ENCODE data around the gene ANKS1B. TPM values are rescaled to one million over a fixed set of nuclear protein-coding genes. Genes with fewer than 3 reads are reported as not detected.

Gene ANKS1B
- total RNA-seq, 1 experiment from 2014 or later = 0.54 TPM

DNA sequence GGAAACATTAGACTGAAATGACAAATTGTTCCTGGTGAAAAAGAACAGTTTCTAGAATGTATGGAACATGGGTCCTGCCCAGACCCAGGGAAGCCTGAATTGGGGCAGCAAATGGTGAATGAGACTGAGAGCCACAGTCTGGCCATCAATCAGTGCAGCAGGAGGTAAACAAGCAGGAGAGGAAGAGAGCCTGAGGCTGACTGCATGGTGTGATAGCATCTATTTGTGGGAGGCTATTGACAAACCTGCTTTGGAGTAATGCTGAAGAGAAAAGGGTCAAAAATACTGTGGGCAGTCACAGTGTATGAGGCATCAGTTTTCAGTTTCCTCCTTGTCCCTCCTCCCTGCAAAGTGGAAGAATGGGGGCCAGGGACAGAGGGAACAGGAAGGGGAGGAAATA, 136.8 kb downstream of the ANKS1B start:
- intact Hi-C loops (cut with micrococcal nuclease) = no loop called here
- ChIA-PET POLR2A (no interaction called here), RAD21 (ENCODE audit: low non-redundant PET in 1 of 2, low total read pairs in 2 of 2, uncharacterized antibody in 2 of 2, unreplicated experiment in 2 of 2) (no interaction called here), CTCF (no interaction called here)
- H3K79me2 ChIP-seq (ENCODE audit: insufficient read depth, low read length) = no peaks in the 10 kb centered on the region
- H3K4me2 ChIP-seq (ENCODE audit: low read length) = no peak overlapping the region
- no peaks in the 10 kb centered on the region for H3K9me3 ChIP-seq (ENCODE audit: control insufficient read depth in 1 of 2, insufficient read depth in 1 of 2, low read depth in 1 of 2, low read length in 2 of 2)
- H3K27me3 ChIP-seq (ENCODE audit: insufficient read depth, low read length) = peaks cover 5% of the 10 kb centered on the region; the same call in 1 of the 2 replicates
- DNase-seq (ENCODE audit: low read depth, low spot score) = no peak
- TF ChIP-seq, protein P1, sequence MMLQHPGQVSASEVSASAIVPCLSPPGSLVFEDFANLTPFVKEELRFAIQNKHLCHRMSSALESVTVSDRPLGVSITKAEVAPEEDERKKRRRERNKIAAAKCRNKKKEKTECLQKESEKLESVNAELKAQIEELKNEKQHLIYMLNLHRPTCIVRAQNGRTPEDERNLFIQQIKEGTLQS (IDR thresholded peaks at IDR 0.05) = no peak
- TF ChIP-seq, protein P2, sequence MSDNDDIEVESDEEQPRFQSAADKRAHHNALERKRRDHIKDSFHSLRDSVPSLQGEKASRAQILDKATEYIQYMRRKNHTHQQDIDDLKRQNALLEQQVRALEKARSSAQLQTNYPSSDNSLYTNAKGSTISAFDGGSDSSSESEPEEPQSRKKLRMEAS (IDR thresholded peaks at IDR 0.05) = no peak
- no peak for TF ChIP-seq SP1 (IDR thresholded peaks at IDR 0.05; ENCODE audit: low read depth)
- TF ChIP-seq ZFX (IDR thresholded peaks at IDR 0.05) = no peak
- no peak for TF ChIP-seq YY1 (IDR thresholded peaks at IDR 0.05; ENCODE audit: extremely low read depth, insufficient replicate concordance, low read depth, low read length)
- TF ChIP-seq SRF (IDR thresholded peaks at IDR 0.05; ENCODE audit: low read depth) = no peak
- no peak for TF ChIP-seq JUND (IDR thresholded peaks at IDR 0.05)
- no peak for TF ChIP-seq ZNF274 (IDR thresholded peaks at IDR 0.05; ENCODE audit: low read depth, low read length)
- TF ChIP-seq EZH2phosphoT487 (IDR thresholded peaks at IDR 0.05; ENCODE audit: borderline replicate concordance) = no peak
- no peak for TF ChIP-seq RAD21 (IDR thresholded peaks at IDR 0.05; ENCODE audit: low read depth)
- TF ChIP-seq, protein P3, sequence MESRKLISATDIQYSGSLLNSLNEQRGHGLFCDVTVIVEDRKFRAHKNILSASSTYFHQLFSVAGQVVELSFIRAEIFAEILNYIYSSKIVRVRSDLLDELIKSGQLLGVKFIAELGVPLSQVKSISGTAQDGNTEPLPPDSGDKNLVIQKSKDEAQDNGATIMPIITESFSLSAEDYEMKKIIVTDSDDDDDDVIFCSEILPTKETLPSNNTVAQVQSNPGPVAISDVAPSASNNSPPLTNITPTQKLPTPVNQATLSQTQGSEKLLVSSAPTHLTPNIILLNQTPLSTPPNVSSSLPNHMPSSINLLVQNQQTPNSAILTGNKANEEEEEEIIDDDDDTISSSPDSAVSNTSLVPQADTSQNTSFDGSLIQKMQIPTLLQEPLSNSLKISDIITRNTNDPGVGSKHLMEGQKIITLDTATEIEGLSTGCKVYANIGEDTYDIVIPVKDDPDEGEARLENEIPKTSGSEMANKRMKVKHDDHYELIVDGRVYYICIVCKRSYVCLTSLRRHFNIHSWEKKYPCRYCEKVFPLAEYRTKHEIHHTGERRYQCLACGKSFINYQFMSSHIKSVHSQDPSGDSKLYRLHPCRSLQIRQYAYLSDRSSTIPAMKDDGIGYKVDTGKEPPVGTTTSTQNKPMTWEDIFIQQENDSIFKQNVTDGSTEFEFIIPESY (IDR thresholded peaks at IDR 0.05; ENCODE audit: extremely low read depth, insufficient replicate concordance, low read length) = no peak
- no peak for TF ChIP-seq POLR2AphosphoS5 (IDR thresholded peaks at IDR 0.05; ENCODE audit: low read depth, low read length)
- TF ChIP-seq TCF7L2 (IDR thresholded peaks at IDR 0.05; ENCODE audit: borderline replicate concordance, extremely low read depth, insufficient read depth, insufficient read length) = no peak
- TF ChIP-seq, protein P4, sequence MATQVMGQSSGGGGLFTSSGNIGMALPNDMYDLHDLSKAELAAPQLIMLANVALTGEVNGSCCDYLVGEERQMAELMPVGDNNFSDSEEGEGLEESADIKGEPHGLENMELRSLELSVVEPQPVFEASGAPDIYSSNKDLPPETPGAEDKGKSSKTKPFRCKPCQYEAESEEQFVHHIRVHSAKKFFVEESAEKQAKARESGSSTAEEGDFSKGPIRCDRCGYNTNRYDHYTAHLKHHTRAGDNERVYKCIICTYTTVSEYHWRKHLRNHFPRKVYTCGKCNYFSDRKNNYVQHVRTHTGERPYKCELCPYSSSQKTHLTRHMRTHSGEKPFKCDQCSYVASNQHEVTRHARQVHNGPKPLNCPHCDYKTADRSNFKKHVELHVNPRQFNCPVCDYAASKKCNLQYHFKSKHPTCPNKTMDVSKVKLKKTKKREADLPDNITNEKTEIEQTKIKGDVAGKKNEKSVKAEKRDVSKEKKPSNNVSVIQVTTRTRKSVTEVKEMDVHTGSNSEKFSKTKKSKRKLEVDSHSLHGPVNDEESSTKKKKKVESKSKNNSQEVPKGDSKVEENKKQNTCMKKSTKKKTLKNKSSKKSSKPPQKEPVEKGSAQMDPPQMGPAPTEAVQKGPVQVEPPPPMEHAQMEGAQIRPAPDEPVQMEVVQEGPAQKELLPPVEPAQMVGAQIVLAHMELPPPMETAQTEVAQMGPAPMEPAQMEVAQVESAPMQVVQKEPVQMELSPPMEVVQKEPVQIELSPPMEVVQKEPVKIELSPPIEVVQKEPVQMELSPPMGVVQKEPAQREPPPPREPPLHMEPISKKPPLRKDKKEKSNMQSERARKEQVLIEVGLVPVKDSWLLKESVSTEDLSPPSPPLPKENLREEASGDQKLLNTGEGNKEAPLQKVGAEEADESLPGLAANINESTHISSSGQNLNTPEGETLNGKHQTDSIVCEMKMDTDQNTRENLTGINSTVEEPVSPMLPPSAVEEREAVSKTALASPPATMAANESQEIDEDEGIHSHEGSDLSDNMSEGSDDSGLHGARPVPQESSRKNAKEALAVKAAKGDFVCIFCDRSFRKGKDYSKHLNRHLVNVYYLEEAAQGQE (IDR thresholded peaks at IDR 0.05; ENCODE audit: low read depth) = no peak
- H4K20me1 ChIP-seq (ENCODE audit: insufficient read depth) = no peaks in the 10 kb centered on the region
- no peak for ATAC-seq
- no peaks in the 10 kb centered on the region for H3K36me3 ChIP-seq (ENCODE audit: control insufficient read depth in 1 of 2, insufficient read depth in 2 of 2, low read length in 2 of 2)
- H3K4me3 ChIP-seq (replicated peaks in 1 of 2; ENCODE audit: low read depth in 1 of 2, low read length in 2 of 2) = no peak overlapping the region
- no peak overlapping the region for H2AFZ ChIP-seq (ENCODE audit: low read depth, low read length, poor library complexity, severe bottlenecking)
- H3K27ac ChIP-seq (ENCODE audit: low read depth, low read length) = no peak overlapping the region
- H3K9ac ChIP-seq (ENCODE audit: low read length) = no peak overlapping the region
- H3K9me2 ChIP-seq (ENCODE audit: insufficient read depth) = no peaks in the 10 kb centered on the region
- no TSS peak for BruUV-seq (replicated peaks)
- H3K4me1 ChIP-seq (ENCODE audit: control insufficient read depth in 1 of 2, insufficient read depth in 2 of 2, low read length in 2 of 2) = no peaks in the 10 kb centered on the region

All from HCT116 (cell line).